GM19023 (cell line): Measurements from ENCODE around the gene IGFBP1.
"Not testable (repeated sequence)": the region's sequence is repeated elsewhere in the genome, so short reads cannot be mapped to it uniquely, and the experiment has no call there.

Experiments used
- ATAC-seq: cut with Tn5 transposase; IDR thresholded peaks from one replicate; pipeline ENCODE4 v1.9.1; 2021; ENCODE audit warnings: mild to moderate bottlenecking, moderate library complexity; ENCODE audit not compliant: unreplicated experiment

The IGFBP1 gene

GRCh38 chr7:45888185-45888992 is at the start of gene IGFBP1:
IGFBP1 (plus strand) TSS chr7:45888488; CDS start chr7:45888653, 165 bp downstream.
- ATAC-seq, result no peak

DNA sequence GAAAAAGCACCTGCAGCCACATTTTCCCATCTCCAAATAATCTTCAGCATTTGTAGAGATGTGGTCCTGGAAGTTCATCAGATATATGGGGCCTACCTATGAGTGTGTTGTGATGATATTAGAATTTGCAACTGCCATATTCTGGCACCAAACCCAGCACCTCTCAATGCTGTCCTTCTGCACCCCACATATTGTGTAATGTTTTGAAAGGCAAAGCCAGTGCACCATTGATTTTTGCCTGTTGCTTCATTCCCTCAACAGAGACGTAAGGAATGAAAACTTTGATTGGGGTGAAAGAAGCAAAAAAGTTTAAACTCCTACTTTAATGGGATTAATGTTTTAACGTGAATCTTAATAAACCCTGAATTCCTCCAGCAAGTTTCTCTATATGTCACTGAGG is 49.4 kb upstream of the IGFBP1 start:
- ATAC-seq, result not testable (repeated sequence)

GRCh38 chr7:45841926-45842717 is 46.2 kb upstream of the IGFBP1 start:
- not testable (repeated sequence) for ATAC-seq

DNA sequence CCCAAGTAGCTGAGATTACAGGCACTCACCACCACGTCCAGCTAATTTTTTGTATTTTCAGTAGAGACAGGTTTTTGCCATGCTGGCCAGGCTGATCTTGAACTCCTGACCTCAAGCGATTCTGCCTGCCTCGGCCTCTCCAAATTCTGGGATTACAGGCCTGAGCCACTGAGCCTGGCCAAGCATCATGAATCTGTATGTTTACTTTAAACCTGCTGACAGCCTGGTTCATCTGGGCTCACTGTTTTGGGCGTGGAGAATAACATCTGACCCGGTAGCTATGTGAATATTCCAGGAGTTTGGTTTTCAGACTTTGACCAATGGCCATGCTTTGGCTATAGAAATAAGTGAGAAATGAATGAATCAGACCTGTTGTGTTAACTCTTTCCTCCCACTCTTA is 41.8 kb upstream of the IGFBP1 start:
- ATAC-seq, result not testable (repeated sequence)

- not testable (repeated sequence) for ATAC-seq
Measured at GRCh38 chr7:45848734-45849133, 39.6 kb upstream of the IGFBP1 start.

GRCh38 chr7:45852984-45853383 is 35.3 kb upstream of the IGFBP1 start:
- ATAC-seq, result not testable (repeated sequence)

DNA sequence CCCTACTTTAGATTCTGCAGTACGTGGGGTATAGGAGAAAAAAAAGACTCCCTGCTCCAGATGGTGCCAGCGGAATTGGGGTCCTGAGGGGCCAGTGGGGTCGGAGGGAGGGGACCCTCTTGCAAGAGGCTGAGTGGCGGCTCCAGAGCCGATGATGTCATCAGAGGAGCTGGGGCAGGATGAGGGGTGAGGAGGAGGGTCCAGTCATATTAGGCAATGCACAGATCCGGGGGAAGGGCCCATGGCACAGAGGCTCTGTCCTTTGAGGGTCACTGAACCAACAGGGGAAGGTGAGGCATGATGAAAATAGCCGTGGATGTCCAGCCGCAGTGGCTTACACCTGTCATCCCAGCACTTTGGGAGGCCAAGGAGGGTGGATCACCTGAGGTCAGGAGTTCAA is 34.8 kb upstream of the IGFBP1 start:
- not testable (repeated sequence) for ATAC-seq

- not testable (repeated sequence) for ATAC-seq
Measured at GRCh38 chr7:45855680-45856079, 32.6 kb upstream of the IGFBP1 start.

- ATAC-seq, result not testable (repeated sequence)
Measured at GRCh38 chr7:45856888-45857287, 31.4 kb upstream of the IGFBP1 start.

DNA sequence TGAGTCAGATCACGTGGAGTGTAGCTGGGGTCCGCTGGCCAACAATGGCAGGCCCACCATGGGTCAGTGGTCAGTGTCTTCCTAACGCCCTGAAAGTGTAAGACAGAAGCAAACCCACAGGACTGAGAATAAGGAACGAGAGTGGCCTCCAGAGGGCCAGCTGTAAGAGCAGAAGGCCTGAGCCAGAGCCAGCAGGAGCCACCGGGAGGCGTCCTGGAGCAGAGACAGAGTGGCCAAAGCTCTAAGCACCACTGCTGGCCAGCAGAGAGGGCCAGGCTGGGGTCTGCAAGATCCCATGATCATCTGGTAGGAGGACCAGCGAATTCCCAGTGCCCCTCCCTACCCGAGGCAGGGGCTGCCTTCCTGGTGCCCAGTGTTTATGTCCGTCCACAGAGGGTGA is 24.6 kb upstream of the IGFBP1 start:
- ATAC-seq, result no peak

GRCh38 chr7:45865594-45866410 is 22.5 kb upstream of the IGFBP1 start:
- ATAC-seq, result no peak

DNA sequence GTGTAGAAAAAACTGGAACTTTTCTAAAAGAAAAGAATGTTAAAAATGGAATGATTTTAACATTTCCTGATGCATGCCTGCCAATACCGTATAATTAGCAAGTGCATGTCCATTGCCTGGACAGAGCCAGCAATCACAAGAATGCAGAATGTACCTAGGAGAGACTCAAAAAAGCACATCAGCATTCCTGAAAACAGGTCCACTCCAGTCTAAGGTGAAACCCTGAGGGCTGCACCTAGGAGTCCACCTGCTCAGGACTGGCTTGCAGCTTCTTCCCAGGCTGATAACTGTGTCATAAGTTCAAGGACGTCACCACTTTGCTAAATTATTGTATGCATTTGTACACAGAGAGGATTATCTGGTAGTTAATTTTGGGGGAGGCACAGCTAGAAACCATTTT is 20.8 kb upstream of the IGFBP1 start:
- no peak for ATAC-seq

GRCh38 chr7:45869426-45869825 is 18.9 kb upstream of the IGFBP1 start:
- ATAC-seq, result no peak

GRCh38 chr7:45872116-45873034 is 15.9 kb upstream of the IGFBP1 start:
- ATAC-seq, result no peak

DNA sequence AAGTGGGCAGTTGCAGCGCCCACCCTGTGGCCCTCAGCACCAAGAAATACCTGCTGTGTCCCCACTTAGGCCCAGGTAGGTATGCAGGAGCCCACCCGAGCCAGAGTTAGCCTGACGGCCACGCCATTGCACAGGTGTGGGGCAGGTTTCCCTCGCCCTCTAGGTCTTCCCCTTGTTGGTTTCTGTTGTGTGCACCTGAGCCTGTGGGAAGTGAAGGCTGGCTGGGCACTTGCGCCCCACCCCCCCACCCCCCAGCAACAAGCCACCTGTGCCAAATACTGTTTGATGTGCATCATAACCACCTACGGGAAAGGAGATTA is 15.3 kb upstream of the IGFBP1 start, which contains the start of gene CCDC201:
Gene CCDC201, minus strand, starts transcription at position 48 of the 320 bp plus-strand sequence. CDS start 75 bp downstream, outside the sequence.
- ATAC-seq, result no peak

GRCh38 chr7:45873355-45873754 is 14.9 kb upstream of the IGFBP1 start:
- no peak for ATAC-seq

- ATAC-seq, result no peak
Measured at GRCh38 chr7:45874408-45875131, 13.7 kb upstream of the IGFBP1 start.

GRCh38 chr7:45876519-45876918 is 11.8 kb upstream of the IGFBP1 start:
- ATAC-seq, result no peak

GRCh38 chr7:45878457-45879144 is 9.7 kb upstream of the IGFBP1 start:
- ATAC-seq, result no peak
